Stomach (tissue), 9 donors: ENCODE data around the gene ESR2. TPM values are rescaled to one million over a fixed set of nuclear protein-coding genes. Genes with fewer than 3 reads are reported as not detected.
"Not testable (repeated sequence)": the region's sequence is repeated elsewhere in the genome, so short reads cannot be mapped to it uniquely, and the experiment has no call there.

Experiments
- DNase-seq, 2 donors: peaks; one replicate each; pipeline versions ENCODE4 v3.0.0 to v3.0.0-alpha.2; 2013 to 2019
- H3K27ac ChIP-seq, 5 donors: fragments of 200-600 bp in 4 of 5; sonication (generic) in 4 of 5; one replicate each; pipeline ENCODE4 v1.5.1; 2013 to 2019; ENCODE audit warnings: mild to moderate bottlenecking in 1 of 5, moderate library complexity in 1 of 5
- H3K27me3 ChIP-seq, 3 donors: fragments of 200-600 bp; sonication (generic); one replicate each; pipeline ENCODE4 v1.5.1; 2017 to 2019; ENCODE audit warnings: mixed run types in 1 of 3
- H3K36me3 ChIP-seq, 4 donors: fragments of 200-600 bp; sonication (generic); 1 replicate in 3 of 4; 2 replicates in 1 of 4; pipeline ENCODE4 v1.5.1; 2016 to 2019
- H3K4me1 ChIP-seq, 4 donors: fragments of 200-600 bp; sonication (generic); one replicate each; pipeline ENCODE4 v1.5.1; 2016 to 2019
- H3K4me3 ChIP-seq, 4 donors: fragments of 200-600 bp; sonication (generic) in 3 of 4; one replicate each; pipeline ENCODE4 v1.5.1; 2016 to 2019; ENCODE audit warnings: mild to moderate bottlenecking in 1 of 4
- H3K9me3 ChIP-seq, 4 donors: fragments of 200-600 bp; sonication (generic); one replicate each; pipeline ENCODE4 v1.5.1; 2016 to 2019
- CTCF ChIP-seq, 7 experiments: fragments of 450-650 bp in 4 of 7; fragments of 200-600 bp in 3 of 7; sonication (generic) in 3 of 7; IDR thresholded peaks; one replicate each; pipeline ENCODE4 v1.5.1; 2016 to 2019; ENCODE audit warnings: antibody characterized with exemption in 7 of 7, control low read depth in 2 of 7, mild to moderate bottlenecking in 1 of 7
- EP300 ChIP-seq: sonication (generic); formaldehyde crosslinking; IDR thresholded peaks from one replicate; pipeline ENCODE4 v1.6.1; 2017; ENCODE audit warnings: antibody characterized with exemption
- POLR2A ChIP-seq, 4 donors: fragments of 450-650 bp; IDR thresholded peaks; one replicate each; pipeline ENCODE4 v1.6.1; 2016; ENCODE audit warnings: antibody characterized with exemption in 4 of 4, control low read depth in 2 of 4, mild to moderate bottlenecking in 1 of 4, moderate library complexity in 1 of 4
- POLR2AphosphoS5 ChIP-seq, 3 donors: sonication (generic); formaldehyde crosslinking; IDR thresholded peaks; one replicate each; pipeline ENCODE4 v1.6.1; 2016; ENCODE audit warnings: antibody characterized with exemption in 3 of 3
- WGBS, 5 donors: extraction: QIAGEN DNeasy Blood & Tissue Kit in 3 of 5; methylation state at CpG; one replicate each; pipeline versions ENCODE4 v1.1.5 to v1.1.7; 2013 to 2018; 5-methylcytosine and 5-hydroxymethylcytosine counted together
- intact Hi-C: fragments of 100-400 bp; cut with DNase I; formaldehyde crosslinking; loops from one replicate; pipeline ENCODE4 v1.15.1; 2023; ENCODE audit warnings: low total_unique reads
- polyA plus RNA-seq, 3 donors: library from polyadenylated mRNA; stranded (reverse); fragments of 200-250 nt; gene quantifications; one replicate each; pipeline ENCODE4 v1.2.3, GENCODE V29; 2013
- total RNA-seq, 5 donors: library from RNA; depleted of rRNA; stranded (reverse); fragments of >200 nt; gene quantifications; one replicate each; pipeline versions ENCODE4 v1.1.0 to v1.2.3, GENCODE V29; 2014 to 2016
- donor health status: healthy with polysubstance abuse.
- donor health status: Bipolar disorder and iron deficiency.
- donor health status: healthy.

The ESR2 gene
- total and polyA plus RNA-seq, 8 donors: 0.08 to 1.3 (median 0.58) TPM; not detected in 5

GRCh38 chr14:64119980-64120379 is 174.2 kb downstream of the ESR2 start:
- Histone ChIP-seq H3K4me3 (no peak overlapping the region), H3K4me1 (peaks cover 0 to 17% (median 0%) of the 10 kb centered on the region in 4 donors), H3K27me3 (no peaks in the 10 kb centered on the region), H3K9me3 (no peaks in the 10 kb centered on the region), H3K36me3 (peaks cover 18 to 79% (median 68%) of the 10 kb centered on the region in 4 donors), H3K27ac (no peak overlapping the region)
- no peak for DNase-seq
- intact Hi-C loops: no loop called here
- TF ChIP-seq POLR2AphosphoS5 (IDR thresholded peaks at IDR 0.05) (no peak), EP300 (no peak), CTCF (IDR thresholded peaks at IDR 0.05) (no peak), POLR2A (IDR thresholded peaks at IDR 0.05) (no peak)

- Histone ChIP-seq H3K4me3 (no peak overlapping the region), H3K36me3 (peaks cover 14 to 79% (median 68%) of the 10 kb centered on the region in 4 donors), H3K27me3 (no peaks in the 10 kb centered on the region), H3K27ac (no peak overlapping the region), H3K9me3 (no peaks in the 10 kb centered on the region), H3K4me1 (peaks cover 0 to 17% (median 0%) of the 10 kb centered on the region in 4 donors)
- TF ChIP-seq POLR2A (IDR thresholded peaks at IDR 0.05): no peak
- DNase-seq: no peak
- intact Hi-C loops: no loop called here
- WGBS, 5 donors: 90 to 95% (median 94%) methylated on average over 2 of the region's 2 CpGs
Measured at GRCh38 chr14:64119500-64119899, 174.7 kb downstream of the ESR2 start.

- no peaks in the 10 kb centered on the region for H3K9me3 ChIP-seq
- no peak overlapping the region for H3K4me3 ChIP-seq
- TF ChIP-seq CTCF (IDR thresholded peaks at IDR 0.05) (no peak), EP300 (no peak), POLR2AphosphoS5 (IDR thresholded peaks at IDR 0.05) (no peak), POLR2A (IDR thresholded peaks at IDR 0.05) (no peak)
- H3K27ac ChIP-seq: peak overlapping the region in 2 of 5 donors; percentile 15 to 62
- DNase-seq: peak in 1 of 2 donors; percentile 6
- H3K36me3 ChIP-seq: peaks cover 13 to 79% (median 68%) of the 10 kb centered on the region in 4 donors
- 47 to 68% (median 65%) methylated on average over 2 of the region's 2 CpGs for WGBS, 5 donors
- H3K4me1 ChIP-seq: peaks cover 0 to 22% (median 0%) of the 10 kb centered on the region in 4 donors
- H3K27me3 ChIP-seq: no peaks in the 10 kb centered on the region
- intact Hi-C loops: no loop called here
Measured at GRCh38 chr14:64118892-64119291, 175.3 kb downstream of the ESR2 start.

- H3K27ac ChIP-seq: peak overlapping the region in 2 of 5 donors; percentile 15 to 62
- DNase-seq, intact Hi-C loops, H3K9me3 ChIP-seq, H3K4me3 ChIP-seq, H3K27me3 ChIP-seq: not testable (repeated sequence)
- H3K36me3 ChIP-seq: peaks cover 9 to 75% (median 64%) of the 10 kb centered on the region in 4 donors
- peaks cover 0 to 26% (median 2%) of the 10 kb centered on the region in 4 donors for H3K4me1 ChIP-seq
- WGBS, 5 donors: 85 to 93% (median 92%) methylated on average over 7 of the region's 7 CpGs
Measured at GRCh38 chr14:64118403-64118742, 175.8 kb downstream of the ESR2 start.

GRCh38 chr14:64117671-64118402 is 176.3 kb downstream of the ESR2 start:
- Histone ChIP-seq H3K4me1 (peaks cover 0 to 31% (median 5%) of the 10 kb centered on the region in 4 donors), H3K9me3 (no peaks in the 10 kb centered on the region), H3K27me3 (no peaks in the 10 kb centered on the region), H3K27ac (peak overlapping the region in 2 of 5 donors; percentile 15 to 62), H3K36me3 (peaks cover 3 to 72% (median 62%) of the 10 kb centered on the region in 4 donors), H3K4me3 (no peak overlapping the region)
- TF ChIP-seq EP300 (no peak), CTCF (IDR thresholded peaks at IDR 0.05) (no peak), POLR2AphosphoS5 (IDR thresholded peaks at IDR 0.05) (no peak), POLR2A (IDR thresholded peaks at IDR 0.05) (no peak)
- DNase-seq: peak; percentile 42 to 43
- WGBS, 5 donors: 68 to 78% (median 71%) methylated on average over 11 of the region's 11 CpGs
- intact Hi-C loops: no loop called here
